ENCODE data around the gene PIP5KL1.

PIP5KL1 gene

DNA sequence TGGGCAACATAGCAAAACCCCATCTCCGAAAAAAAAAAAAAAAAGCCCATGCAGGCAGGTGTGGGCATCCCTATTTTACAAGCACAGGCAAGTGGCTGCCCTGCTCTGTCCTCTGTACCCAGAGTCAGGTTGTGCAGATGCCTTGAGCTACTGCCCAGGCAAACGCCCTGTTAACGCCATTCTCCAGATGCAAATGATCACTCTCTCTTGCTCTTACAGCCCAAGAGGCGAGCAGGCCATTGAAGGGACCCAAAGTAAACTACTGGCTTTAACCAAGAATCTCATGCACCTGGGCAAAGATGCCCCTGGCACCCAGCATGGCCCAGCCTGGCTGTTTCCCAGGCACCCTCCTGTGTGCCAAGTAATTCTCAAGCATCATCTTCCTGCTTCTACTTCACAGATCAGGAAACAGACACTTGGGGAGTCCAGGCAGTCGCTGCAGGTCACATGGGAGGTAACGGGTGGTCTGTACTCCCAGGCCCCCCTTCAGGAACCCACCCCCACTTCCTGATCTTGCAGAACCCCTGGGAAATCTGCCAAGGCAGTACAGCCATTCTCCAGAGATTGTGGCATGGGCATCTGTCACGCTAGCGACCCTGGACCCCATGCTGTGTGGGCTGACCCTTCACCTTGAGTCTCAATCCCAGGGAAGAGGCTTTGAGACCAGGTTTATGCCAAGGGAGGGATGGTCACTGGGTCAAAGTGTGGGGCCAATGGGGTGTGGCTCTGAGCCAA lies 36.0 kb upstream of the PIP5KL1 start:
- H3K27me3 ChIP-seq (ENCODE audit: insufficient read depth, low read length), result no peaks in the 10 kb centered on the region
- no peaks in the 10 kb centered on the region for H3K9me3 ChIP-seq (ENCODE audit: insufficient read depth, low read depth, low read length)
- H3K4me1 ChIP-seq (ENCODE audit: insufficient read depth, low read length), result peaks cover 25% of the 10 kb centered on the region
- no peak overlapping the region for H3K9ac ChIP-seq (ENCODE audit: low read depth, low read length)
- no peak overlapping the region for H3K4me3 ChIP-seq (ENCODE audit: low read length)
- 87% methylated on average over 8 of the region's 8 CpGs for WGBS
- no peaks in the 10 kb centered on the region for H3K36me3 ChIP-seq (ENCODE audit: insufficient read depth, low read length)
- no peak overlapping the region for H3K27ac ChIP-seq (ENCODE audit: low read depth, low read length)

DNA sequence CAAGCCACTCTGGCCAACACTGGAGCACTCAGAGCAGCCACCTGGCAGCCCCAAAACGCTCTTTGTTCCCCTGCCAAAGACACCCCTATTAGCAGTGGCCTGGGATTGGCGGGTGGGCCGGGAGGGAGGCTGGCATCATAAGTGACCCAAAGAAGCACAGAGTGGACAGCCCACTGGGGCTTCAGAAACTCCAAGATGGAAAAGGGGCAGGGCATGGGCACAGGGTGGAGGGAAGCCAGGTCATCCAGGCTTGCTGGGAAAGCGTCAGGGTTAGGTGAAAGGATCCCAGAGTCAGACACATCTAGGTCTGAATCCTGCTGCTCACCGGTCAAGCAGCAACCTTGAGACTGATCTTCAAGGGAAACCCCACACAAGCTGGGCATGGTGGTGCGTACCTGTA lies 35.4 kb upstream of the PIP5KL1 start:
- Histone ChIP-seq H3K9ac (ENCODE audit: low read depth, low read length) (peak overlapping the region; percentile 53; the same call in 1 of the 2 replicates), H3K4me3 (ENCODE audit: low read length) (no peak overlapping the region)
- WGBS, result 93% methylated on average over 6 of the region's 6 CpGs

DNA sequence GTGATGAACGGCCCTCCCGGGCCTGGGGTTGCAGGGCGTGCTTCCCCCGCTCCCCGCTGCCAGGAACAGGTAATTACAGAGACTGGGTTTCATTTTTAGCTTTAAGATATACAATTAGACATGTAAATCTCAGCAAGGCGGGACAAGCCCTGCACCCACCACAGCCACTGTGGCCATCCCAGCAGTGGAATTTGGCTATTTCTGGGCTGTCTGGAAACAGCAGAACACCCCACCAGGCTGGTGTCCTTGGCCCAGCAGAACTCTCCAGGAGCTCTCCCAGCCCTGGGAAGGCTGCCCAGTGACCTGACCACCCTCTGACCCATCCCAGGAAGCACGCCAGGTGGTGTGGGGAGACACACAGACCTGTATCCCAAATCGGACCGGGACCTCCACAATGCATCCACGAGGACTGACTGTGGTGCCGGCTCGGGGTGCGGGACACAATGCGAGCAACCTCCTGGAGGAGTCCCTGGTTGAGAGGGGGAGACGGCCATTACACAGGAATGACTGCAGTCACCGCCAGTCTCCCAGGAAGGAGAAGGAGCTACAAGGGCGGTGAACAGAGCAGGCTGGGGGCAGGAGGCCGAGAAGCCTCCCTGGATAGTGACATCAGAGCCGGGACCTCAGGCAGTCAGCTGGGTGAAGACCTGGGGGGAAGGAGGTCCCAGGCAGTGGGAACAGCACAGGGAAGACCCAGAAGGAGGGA lies 32.9 kb upstream of the PIP5KL1 start:
- Histone ChIP-seq H3K9ac (ENCODE audit: low read depth, low read length) (no peak overlapping the region), H3K27ac (ENCODE audit: low read depth, low read length) (no peak overlapping the region; the same call in 1 of the 2 replicates), H3K4me3 (ENCODE audit: low read length) (no peak overlapping the region), H3K9me3 (ENCODE audit: insufficient read depth, low read depth, low read length) (no peaks in the 10 kb centered on the region), H3K36me3 (ENCODE audit: insufficient read depth, low read length) (no peaks in the 10 kb centered on the region), H3K27me3 (ENCODE audit: insufficient read depth, low read length) (no peaks in the 10 kb centered on the region), H3K4me1 (ENCODE audit: insufficient read depth, low read length) (peaks cover 18% of the 10 kb centered on the region)
- WGBS, result 89% methylated on average over 19 of the region's 19 CpGs

More for the DNA sequence above, 35.4 kb upstream of the PIP5KL1 start:
- Histone ChIP-seq H3K27me3 (ENCODE audit: insufficient read depth, low read length) (no peaks in the 10 kb centered on the region), H3K4me1 (ENCODE audit: insufficient read depth, low read length) (peaks cover 21% of the 10 kb centered on the region), H3K36me3 (ENCODE audit: insufficient read depth, low read length) (no peaks in the 10 kb centered on the region), H3K27ac (ENCODE audit: low read depth, low read length) (peak overlapping the region; percentile 65), H3K9me3 (ENCODE audit: insufficient read depth, low read depth, low read length) (no peaks in the 10 kb centered on the region)

DNA sequence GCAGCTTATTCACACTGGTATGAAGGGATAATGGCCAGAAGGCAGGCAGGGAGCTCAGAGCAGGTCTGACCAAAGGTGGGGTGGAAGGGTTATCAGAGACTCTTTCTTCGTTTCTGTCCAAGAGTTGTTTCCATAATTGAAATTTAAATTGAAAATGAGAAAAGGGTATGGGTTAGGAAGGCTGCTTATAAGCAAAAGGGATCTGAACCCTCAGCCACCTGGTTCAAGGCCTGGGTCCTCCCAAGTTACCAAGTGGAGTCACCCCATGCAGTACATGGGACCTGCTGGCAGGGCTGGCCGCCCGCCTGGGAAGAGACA lies 32.4 kb upstream of the PIP5KL1 start:
- Histone ChIP-seq H3K36me3 (ENCODE audit: insufficient read depth, low read length) (no peaks in the 10 kb centered on the region), H3K4me3 (ENCODE audit: low read length) (no peak overlapping the region), H3K9me3 (ENCODE audit: insufficient read depth, low read depth, low read length) (no peaks in the 10 kb centered on the region), H3K27ac (ENCODE audit: low read depth, low read length) (no peak overlapping the region), H3K4me1 (ENCODE audit: insufficient read depth, low read length) (peaks cover 15% of the 10 kb centered on the region), H3K27me3 (ENCODE audit: insufficient read depth, low read length) (no peaks in the 10 kb centered on the region), H3K9ac (ENCODE audit: low read depth, low read length) (no peak overlapping the region)
- 85% methylated on average over 3 of the region's 3 CpGs for WGBS

DNA sequence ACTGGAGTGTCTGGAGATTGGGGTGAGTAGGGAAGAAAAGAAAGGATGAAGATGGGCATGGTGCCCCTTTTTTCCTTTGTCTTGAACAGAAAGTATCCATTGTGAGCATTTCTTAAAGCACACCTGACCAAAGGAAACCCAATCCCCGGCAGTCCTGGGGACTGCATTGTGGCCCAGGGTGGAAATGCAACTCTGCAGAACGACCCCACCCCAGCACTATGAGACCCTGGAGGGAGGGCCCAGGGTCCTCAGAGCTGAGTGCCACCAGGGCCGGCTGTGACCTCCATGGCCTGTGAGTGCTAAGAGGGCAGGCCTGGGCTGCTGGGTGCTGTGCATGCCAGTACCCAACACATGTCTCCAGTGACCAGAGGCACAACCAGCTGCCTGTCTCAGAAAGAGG lies 31.7 kb upstream of the PIP5KL1 start:
- no peaks in the 10 kb centered on the region for H3K36me3 ChIP-seq (ENCODE audit: insufficient read depth, low read length)
- H3K9ac ChIP-seq (ENCODE audit: low read depth, low read length), result no peak overlapping the region
- H3K4me1 ChIP-seq (ENCODE audit: insufficient read depth, low read length), result peaks cover 15% of the 10 kb centered on the region
- H3K9me3 ChIP-seq (ENCODE audit: insufficient read depth, low read depth, low read length), result no peaks in the 10 kb centered on the region
- 54% methylated on average over 3 of the region's 3 CpGs for WGBS
- H3K27ac ChIP-seq (ENCODE audit: low read depth, low read length), result no peak overlapping the region
- no peak overlapping the region for H3K4me3 ChIP-seq (ENCODE audit: low read length)
- H3K27me3 ChIP-seq (ENCODE audit: insufficient read depth, low read length), result no peaks in the 10 kb centered on the region

DNA sequence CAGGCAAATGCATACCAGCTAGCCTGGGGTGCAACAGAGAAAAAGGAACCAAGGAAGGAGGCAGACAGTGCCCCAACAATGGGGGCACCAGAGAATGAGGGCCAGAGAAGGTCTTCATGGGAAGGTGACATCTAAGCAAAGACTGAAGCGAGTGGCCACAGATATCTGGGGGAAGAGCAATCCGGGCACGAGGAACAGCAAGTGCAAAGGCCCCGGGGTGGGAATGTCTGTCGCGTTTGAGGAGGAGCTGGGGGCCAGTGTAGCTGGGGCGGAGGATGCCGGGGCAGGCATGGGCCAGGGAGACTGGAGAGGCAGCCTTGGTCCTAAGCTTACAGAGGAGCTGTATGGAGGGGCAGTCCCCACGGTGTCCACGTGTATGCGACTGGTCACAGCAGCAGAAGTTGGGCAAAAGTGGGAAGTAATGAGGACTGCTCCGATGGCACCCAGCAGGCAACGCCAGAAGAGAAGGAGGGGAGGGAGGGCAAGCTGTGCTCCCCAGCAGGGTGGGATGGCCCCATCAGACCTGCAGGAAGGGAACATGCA lies 31.1 kb upstream of the PIP5KL1 start:
- H3K27me3 ChIP-seq (ENCODE audit: insufficient read depth, low read length), result no peaks in the 10 kb centered on the region

DNA sequence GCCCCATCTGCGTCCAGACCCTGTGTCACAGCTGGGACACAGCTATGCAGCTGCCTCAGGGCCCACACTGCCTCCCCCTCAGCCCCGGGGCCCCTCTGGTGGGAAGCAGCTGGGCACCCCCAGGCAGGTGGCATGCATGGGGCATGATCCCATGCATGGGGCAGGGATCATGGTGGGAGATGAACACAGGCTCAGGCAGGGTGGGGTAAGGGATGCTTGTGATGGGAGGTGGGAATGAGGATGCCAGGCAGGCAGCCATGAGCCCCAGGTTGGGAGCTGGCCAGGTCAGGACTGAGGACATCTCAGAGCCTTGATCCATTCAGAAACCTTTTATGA lies 30.5 kb upstream of the PIP5KL1 start:
- WGBS, result 97% methylated on average over 2 of the region's 2 CpGs
- Histone ChIP-seq H3K27me3 (ENCODE audit: insufficient read depth, low read length) (no peaks in the 10 kb centered on the region), H3K27ac (ENCODE audit: low read depth, low read length) (no peak overlapping the region), H3K4me1 (ENCODE audit: insufficient read depth, low read length) (peaks cover 15% of the 10 kb centered on the region), H3K9me3 (ENCODE audit: insufficient read depth, low read depth, low read length) (no peaks in the 10 kb centered on the region), H3K4me3 (ENCODE audit: low read length) (no peak overlapping the region), H3K9ac (ENCODE audit: low read depth, low read length) (no peak overlapping the region), H3K36me3 (ENCODE audit: insufficient read depth, low read length) (no peaks in the 10 kb centered on the region)

More for the DNA sequence above, 31.1 kb upstream of the PIP5KL1 start:
- WGBS, result 93% methylated on average over 13 of the region's 13 CpGs
- no peak overlapping the region for H3K27ac ChIP-seq (ENCODE audit: low read depth, low read length)
- H3K9ac ChIP-seq (ENCODE audit: low read depth, low read length), result no peak overlapping the region
- no peaks in the 10 kb centered on the region for H3K36me3 ChIP-seq (ENCODE audit: insufficient read depth, low read length)
- peaks cover 15% of the 10 kb centered on the region for H3K4me1 ChIP-seq (ENCODE audit: insufficient read depth, low read length)
- H3K9me3 ChIP-seq (ENCODE audit: insufficient read depth, low read depth, low read length), result no peaks in the 10 kb centered on the region
- no peak overlapping the region for H3K4me3 ChIP-seq (ENCODE audit: low read length)

DNA sequence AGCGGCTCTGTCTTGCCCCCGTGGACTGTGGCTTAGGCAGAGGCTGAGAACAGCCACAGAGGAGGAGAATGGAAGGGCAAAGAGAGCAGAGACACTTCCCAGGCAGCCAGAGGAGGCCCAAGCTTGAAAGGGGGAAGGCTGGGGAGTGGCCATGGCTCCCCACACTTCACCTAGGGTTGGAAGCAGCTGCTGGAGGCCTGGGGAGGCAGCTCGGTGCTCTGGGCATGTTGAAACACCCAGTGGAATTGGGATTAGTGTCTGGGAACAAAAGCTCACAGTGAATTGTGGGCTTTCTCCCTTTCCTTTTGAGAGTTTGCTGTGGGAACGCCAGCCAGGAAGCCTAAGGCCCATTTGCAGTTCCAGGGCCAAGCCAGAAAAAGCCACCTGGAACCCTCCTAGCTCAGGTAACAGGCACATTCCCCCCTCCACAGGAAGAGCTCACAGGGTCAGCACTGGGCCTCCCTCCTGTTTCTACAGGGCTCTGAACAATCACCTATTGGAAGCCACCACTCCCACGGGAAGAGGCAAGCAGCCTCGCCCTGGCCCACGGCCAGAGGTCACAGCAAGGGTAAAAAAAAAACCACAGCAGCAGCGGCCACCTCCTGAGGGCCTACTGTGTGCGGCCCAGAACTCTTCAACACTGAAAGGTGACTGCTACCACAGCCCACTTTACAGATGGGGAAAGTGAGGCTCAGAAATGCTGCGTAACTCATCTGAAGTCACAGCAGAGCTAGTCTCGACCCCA lies 30.0 kb upstream of the PIP5KL1 start:
- Histone ChIP-seq H3K4me1 (ENCODE audit: insufficient read depth, low read length) (peaks cover 13% of the 10 kb centered on the region), H3K9ac (ENCODE audit: low read depth, low read length) (no peak overlapping the region), H3K36me3 (ENCODE audit: insufficient read depth, low read length) (no peaks in the 10 kb centered on the region), H3K4me3 (ENCODE audit: low read length) (no peak overlapping the region), H3K27ac (ENCODE audit: low read depth, low read length) (no peak overlapping the region), H3K9me3 (ENCODE audit: insufficient read depth, low read depth, low read length) (no peaks in the 10 kb centered on the region), H3K27me3 (ENCODE audit: insufficient read depth, low read length) (no peaks in the 10 kb centered on the region)
- 87% methylated on average over 11 of the region's 11 CpGs for WGBS

DNA sequence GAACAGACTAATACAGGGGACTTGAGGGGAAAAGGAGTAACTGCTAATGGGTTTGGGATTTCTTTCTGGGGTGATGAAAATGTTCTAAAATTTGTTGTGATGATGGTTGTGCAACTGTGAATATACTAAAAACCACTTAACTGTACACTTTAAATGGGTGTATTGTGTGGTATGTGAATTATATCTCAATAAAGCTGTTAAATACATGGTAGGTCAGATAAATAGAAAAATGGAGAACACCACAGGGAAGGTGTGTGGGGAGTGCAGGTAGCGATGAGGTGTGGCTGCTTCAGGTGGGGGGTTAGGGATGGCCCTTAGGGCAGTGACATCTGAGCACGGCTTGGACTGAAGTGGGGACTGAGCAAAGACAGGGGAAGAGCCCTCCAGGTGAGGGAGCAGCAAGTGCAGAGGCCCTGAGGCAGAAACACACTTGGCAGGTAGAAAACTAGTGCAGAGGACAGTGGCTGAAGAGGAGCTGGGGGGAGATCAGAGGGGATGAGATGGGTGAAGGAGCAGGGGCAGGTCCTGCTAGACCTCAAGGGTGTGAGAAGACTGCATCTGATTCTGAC lies 29.3 kb upstream of the PIP5KL1 start:
- H3K36me3 ChIP-seq (ENCODE audit: insufficient read depth, low read length), result no peaks in the 10 kb centered on the region
- WGBS, result 92% methylated on average over 2 of the region's 2 CpGs
- H3K27ac ChIP-seq (ENCODE audit: low read depth, low read length), result no peak overlapping the region

DNA sequence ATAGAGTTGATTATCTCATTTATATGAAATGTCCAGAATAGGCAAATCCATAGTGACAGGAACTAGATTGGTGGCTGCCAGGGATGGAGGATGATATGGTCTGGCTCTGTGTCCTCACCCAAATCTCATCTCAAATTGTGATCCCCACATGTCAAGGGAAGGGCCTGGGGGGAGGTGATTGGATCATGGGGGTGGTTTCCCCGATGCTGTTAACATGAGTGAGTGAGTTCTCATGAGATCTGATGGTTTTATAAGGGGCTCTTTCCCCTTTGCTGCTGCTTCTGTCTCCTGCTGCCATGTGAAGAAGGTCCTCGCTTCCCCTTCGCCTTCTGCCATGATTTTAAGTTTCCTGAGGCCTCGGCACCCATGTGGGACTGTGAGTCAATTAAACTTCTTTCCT lies 28.8 kb upstream of the PIP5KL1 start:
- H3K27me3 ChIP-seq (ENCODE audit: insufficient read depth, low read length), result no peaks in the 10 kb centered on the region
- WGBS, result 90% methylated on average over 4 of the region's 4 CpGs
- no peaks in the 10 kb centered on the region for H3K36me3 ChIP-seq (ENCODE audit: insufficient read depth, low read length)
- H3K4me3 ChIP-seq (ENCODE audit: low read length), result no peak overlapping the region
- no peaks in the 10 kb centered on the region for H3K9me3 ChIP-seq (ENCODE audit: insufficient read depth, low read depth, low read length)
- peaks cover 11% of the 10 kb centered on the region; the same call in 1 of the 2 replicates for H3K4me1 ChIP-seq (ENCODE audit: insufficient read depth, low read length)
- H3K9ac ChIP-seq (ENCODE audit: low read depth, low read length), result no peak overlapping the region
- no peak overlapping the region for H3K27ac ChIP-seq (ENCODE audit: low read depth, low read length)

More for the DNA sequence above, 29.3 kb upstream of the PIP5KL1 start:
- H3K9me3 ChIP-seq (ENCODE audit: insufficient read depth, low read depth, low read length), result no peaks in the 10 kb centered on the region
- no peak overlapping the region for H3K4me3 ChIP-seq (ENCODE audit: low read length)
- H3K27me3 ChIP-seq (ENCODE audit: insufficient read depth, low read length), result no peaks in the 10 kb centered on the region
- peaks cover 11% of the 10 kb centered on the region; the same call in 1 of the 2 replicates for H3K4me1 ChIP-seq (ENCODE audit: insufficient read depth, low read length)
- no peak overlapping the region for H3K9ac ChIP-seq (ENCODE audit: low read depth, low read length)

DNA sequence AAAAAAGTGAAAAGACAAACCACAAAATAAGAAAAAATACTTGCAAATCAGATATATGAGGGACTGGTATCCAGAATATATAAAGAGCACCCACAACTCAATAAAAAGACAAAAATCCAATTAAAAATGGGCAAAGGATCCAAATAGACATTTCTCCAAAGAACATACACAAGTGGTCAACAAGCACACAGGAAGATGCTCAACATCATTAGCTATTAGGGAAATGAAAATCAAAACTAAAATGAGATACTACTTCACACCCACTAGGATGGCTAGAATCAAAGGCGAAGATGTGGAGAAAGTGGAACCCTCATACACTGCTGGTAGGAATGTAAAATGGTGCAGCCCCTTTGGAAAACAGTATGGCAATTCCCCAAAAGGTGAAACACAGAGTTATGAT lies 28.2 kb upstream of the PIP5KL1 start:
- H3K27ac ChIP-seq (ENCODE audit: low read depth, low read length), result no peak overlapping the region
- H3K36me3 ChIP-seq (ENCODE audit: insufficient read depth, low read length), result no peaks in the 10 kb centered on the region
- H3K4me3 ChIP-seq (ENCODE audit: low read length), result no peak overlapping the region
- H3K4me1 ChIP-seq (ENCODE audit: insufficient read depth, low read length), result peaks cover 11% of the 10 kb centered on the region; the same call in 1 of the 2 replicates
- 86% methylated on average over 1 of the region's 1 CpG for WGBS
- no peaks in the 10 kb centered on the region for H3K9me3 ChIP-seq (ENCODE audit: insufficient read depth, low read depth, low read length)
- no peak overlapping the region for H3K9ac ChIP-seq (ENCODE audit: low read depth, low read length)
- no peaks in the 10 kb centered on the region for H3K27me3 ChIP-seq (ENCODE audit: insufficient read depth, low read length)

Data from HUES64 (cell line).